ENCODE data around the gene TCF4. TPM values are rescaled to one million over a fixed set of nuclear protein-coding genes. Genes with fewer than 3 reads are reported as not detected.

The TCF4 gene
- total and polyA plus RNA-seq, 2 of the 13 experiments (the other 11 are each of a cell fraction or from before 2014, with no cell fraction given): not detected

DNA sequence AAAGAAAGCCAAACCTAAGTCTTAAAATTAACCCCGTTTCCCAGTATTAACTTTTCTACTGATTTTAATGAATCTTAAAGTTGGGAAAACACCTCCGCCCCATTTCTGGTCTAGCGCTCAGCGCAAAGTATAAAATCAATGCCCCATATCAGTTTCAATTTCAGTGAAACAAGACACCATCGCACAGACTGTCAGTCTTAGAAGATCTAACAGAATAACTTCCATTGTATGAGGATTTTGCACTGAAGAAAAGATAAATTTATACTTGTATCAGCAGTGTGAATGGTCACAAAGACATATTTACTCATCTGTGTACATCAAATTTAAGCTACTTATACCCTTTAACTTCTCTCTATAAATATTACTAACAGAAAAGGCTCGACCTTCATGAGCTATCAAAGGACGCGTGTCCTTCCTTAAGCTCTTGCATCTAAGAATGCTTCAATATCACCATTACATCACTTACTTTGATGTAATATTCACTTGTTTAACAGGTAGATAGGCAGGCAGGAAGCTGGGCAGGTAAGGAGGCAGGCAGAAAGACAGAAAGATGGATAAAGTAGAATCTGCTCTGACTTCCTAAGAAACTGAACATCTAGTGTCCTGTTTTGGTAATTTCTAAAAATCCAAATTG, 183.0 kb downstream of the TCF4 start (continued):
- no peak for TF ChIP-seq SRSF9 (IDR thresholded peaks at IDR 0.05; ENCODE audit: borderline replicate concordance, insufficient read depth, low read depth, low read length, poor library complexity, severe bottlenecking)
- TF ChIP-seq, protein P1, sequence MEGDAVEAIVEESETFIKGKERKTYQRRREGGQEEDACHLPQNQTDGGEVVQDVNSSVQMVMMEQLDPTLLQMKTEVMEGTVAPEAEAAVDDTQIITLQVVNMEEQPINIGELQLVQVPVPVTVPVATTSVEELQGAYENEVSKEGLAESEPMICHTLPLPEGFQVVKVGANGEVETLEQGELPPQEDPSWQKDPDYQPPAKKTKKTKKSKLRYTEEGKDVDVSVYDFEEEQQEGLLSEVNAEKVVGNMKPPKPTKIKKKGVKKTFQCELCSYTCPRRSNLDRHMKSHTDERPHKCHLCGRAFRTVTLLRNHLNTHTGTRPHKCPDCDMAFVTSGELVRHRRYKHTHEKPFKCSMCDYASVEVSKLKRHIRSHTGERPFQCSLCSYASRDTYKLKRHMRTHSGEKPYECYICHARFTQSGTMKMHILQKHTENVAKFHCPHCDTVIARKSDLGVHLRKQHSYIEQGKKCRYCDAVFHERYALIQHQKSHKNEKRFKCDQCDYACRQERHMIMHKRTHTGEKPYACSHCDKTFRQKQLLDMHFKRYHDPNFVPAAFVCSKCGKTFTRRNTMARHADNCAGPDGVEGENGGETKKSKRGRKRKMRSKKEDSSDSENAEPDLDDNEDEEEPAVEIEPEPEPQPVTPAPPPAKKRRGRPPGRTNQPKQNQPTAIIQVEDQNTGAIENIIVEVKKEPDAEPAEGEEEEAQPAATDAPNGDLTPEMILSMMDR (CRISPR knock-in tag; IDR thresholded peaks at IDR 0.05): no peak

DNA sequence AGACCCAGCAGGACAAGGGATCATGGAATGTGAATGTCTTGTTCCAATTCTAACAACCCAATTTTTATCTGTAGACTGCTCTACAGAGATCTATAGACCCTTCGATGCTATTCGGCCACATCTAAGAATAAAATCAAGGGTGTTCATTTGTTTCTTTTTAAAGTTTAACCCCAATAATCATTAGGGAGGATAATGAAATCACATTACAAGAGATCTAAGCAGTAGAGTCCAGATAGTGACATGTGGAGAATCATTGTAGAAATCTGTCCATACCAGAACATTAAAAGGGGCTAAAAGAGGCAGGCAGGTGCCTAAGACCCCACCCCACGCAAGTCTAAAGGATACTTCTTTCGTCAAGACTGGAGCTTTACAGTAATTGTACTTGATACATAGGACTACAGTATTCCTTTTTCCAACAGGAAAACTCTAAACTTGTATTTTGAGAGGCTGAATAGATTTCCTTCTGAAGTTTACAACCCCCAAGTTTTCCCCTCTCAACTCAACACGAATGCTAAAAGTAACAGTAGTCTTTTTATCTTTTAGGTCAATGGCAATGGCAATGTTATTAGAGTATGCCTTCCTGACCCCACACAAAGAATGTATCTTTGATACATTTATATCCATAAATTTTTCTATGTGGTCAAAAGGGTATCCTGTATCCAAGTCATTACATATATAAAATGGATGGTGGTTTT, 183.7 kb downstream of the TCF4 start:
- in situ Hi-C loops (cut with HindIII; ENCODE audit: extremely low pct_ligation_motif_present, low pct_unique_long_range_greater_than_20kb): no loop called here
- TF ChIP-seq BHLHE40 (IDR thresholded peaks at IDR 0.05; ENCODE audit: low read length): no peak
- TF ChIP-seq FLYWCH1 (CRISPR knock-in tag; IDR thresholded peaks at IDR 0.05): no peak
- TF ChIP-seq RAD21 (CRISPR knock-in tag; IDR thresholded peaks at IDR 0.05): no peak
- TF ChIP-seq, protein P2, sequence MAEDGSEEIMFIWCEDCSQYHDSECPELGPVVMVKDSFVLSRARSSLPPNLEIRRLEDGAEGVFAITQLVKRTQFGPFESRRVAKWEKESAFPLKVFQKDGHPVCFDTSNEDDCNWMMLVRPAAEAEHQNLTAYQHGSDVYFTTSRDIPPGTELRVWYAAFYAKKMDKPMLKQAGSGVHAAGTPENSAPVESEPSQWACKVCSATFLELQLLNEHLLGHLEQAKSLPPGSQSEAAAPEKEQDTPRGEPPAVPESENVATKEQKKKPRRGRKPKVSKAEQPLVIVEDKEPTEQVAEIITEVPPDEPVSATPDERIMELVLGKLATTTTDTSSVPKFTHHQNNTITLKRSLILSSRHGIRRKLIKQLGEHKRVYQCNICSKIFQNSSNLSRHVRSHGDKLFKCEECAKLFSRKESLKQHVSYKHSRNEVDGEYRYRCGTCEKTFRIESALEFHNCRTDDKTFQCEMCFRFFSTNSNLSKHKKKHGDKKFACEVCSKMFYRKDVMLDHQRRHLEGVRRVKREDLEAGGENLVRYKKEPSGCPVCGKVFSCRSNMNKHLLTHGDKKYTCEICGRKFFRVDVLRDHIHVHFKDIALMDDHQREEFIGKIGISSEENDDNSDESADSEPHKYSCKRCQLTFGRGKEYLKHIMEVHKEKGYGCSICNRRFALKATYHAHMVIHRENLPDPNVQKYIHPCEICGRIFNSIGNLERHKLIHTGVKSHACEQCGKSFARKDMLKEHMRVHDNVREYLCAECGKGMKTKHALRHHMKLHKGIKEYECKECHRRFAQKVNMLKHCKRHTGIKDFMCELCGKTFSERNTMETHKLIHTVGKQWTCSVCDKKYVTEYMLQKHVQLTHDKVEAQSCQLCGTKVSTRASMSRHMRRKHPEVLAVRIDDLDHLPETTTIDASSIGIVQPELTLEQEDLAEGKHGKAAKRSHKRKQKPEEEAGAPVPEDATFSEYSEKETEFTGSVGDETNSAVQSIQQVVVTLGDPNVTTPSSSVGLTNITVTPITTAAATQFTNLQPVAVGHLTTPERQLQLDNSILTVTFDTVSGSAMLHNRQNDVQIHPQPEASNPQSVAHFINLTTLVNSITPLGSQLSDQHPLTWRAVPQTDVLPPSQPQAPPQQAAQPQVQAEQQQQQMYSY (CRISPR knock-in tag; IDR thresholded peaks at IDR 0.05): no peak
- no peak for TF ChIP-seq KLF15 (CRISPR knock-in tag; IDR thresholded peaks at IDR 0.05; ENCODE audit: borderline replicate concordance)
- TF ChIP-seq ZNF468 (CRISPR knock-in tag; IDR thresholded peaks at IDR 0.05): no peak
- TF ChIP-seq, protein P3, sequence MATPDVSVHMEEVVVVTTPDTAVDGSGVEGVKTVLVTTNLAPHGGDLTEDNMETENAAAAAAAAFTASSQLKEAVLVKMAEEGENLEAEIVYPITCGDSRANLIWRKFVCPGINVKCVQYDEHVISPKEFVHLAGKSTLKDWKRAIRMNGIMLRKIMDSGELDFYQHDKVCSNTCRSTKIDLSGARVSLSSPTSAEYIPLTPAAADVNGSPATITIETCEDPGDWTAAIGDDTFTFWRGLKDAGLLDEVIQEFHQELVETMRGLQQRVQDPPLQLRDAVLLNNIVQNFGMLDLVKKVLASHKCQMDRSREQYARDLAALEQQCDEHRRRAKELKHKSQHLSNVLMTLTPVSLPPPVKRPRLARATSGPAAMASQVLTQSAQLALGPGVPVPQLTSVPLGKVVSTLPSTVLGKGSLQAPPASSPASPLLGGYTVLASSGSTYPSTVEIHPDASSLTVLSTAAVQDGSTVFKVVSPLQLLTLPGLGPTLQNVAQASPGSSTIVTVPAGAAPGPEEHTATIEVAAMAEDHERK (CRISPR knock-in tag; IDR thresholded peaks at IDR 0.05; ENCODE audit: low read depth): no peak
- TF ChIP-seq RNF2 (conservative IDR thresholded peaks at IDR 0.05; ENCODE audit: low read depth): no peak
- TF ChIP-seq TRIM24 (CRISPR knock-in tag; IDR thresholded peaks at IDR 0.05): no peak
- no peak for TF ChIP-seq TP53 (CRISPR knock-in tag; conservative IDR thresholded peaks at IDR 0.05)
- no peak for TF ChIP-seq ZNF841 (CRISPR knock-in tag; IDR thresholded peaks at IDR 0.05; ENCODE audit: borderline replicate concordance)
- TF ChIP-seq TSC22D2 (CRISPR knock-in tag; IDR thresholded peaks at IDR 0.05; ENCODE audit: borderline replicate concordance): no peak
- TF ChIP-seq SALL2 (CRISPR knock-in tag; IDR thresholded peaks at IDR 0.05): no peak

More for the DNA sequence above, 183.7 kb downstream of the TCF4 start:
- no peaks in the 10 kb centered on the region; a peak in 1 of 5 replicates for H3K27me3 ChIP-seq (ENCODE audit: control insufficient read depth in 1 of 2, insufficient read depth in 2 of 2, low read length in 2 of 2)
- H4K20me1 ChIP-seq (ENCODE audit: insufficient read depth, low read length): no peaks in the 10 kb centered on the region
- BruUV-seq (replicated peaks): no TSS peak
- H3K9me3 ChIP-seq (ENCODE audit: low read length): no peaks in the 10 kb centered on the region
- FAIRE-seq: no peak
- H3K4me3 ChIP-seq (replicated peaks in 1 of 3; ENCODE audit: insufficient read depth in 1 of 3, low read depth in 2 of 3, low read length in 3 of 3): no peak overlapping the region
- H3K36me3 ChIP-seq (replicated peaks in 1 of 2; ENCODE audit: control insufficient read depth in 1 of 2, insufficient read depth in 2 of 2, low read length in 2 of 2): no peaks in the 10 kb centered on the region
- WGBS (ENCODE audit: low lambda C conversion rate): 5% methylated on average over 5 of the region's 5 CpGs
- H3K4me2 ChIP-seq (ENCODE audit: low read depth, low read length): no peak overlapping the region
- no peak overlapping the region for H3K27ac ChIP-seq (ENCODE audit: extremely low read length, insufficient read depth, low read length)
- no peak overlapping the region for H3K9ac ChIP-seq (ENCODE audit: insufficient read depth, low read depth, low read length)
- ATAC-seq: no peak
- intact Hi-C loops (cut with micrococcal nuclease; ENCODE audit: unreplicated experiment): no loop called here
- no peak overlapping the region for H2AFZ ChIP-seq (ENCODE audit: low read length)
- CTCF ChIA-PET (ENCODE audit: low intra/inter-chr PET ratio, low total read pairs): no interaction called here
- no peak for DNase-seq (ENCODE audit: low spot score)
- no peaks in the 10 kb centered on the region for H3K4me1 ChIP-seq (ENCODE audit: insufficient read depth, low read length)
- no peaks in the 10 kb centered on the region for H3K79me2 ChIP-seq (ENCODE audit: insufficient read depth, low read length)
- POLR2A ChIA-PET: no interaction called here

Measured in HepG2 (cell line).